PC-9 (cell line): ENCODE data around the gene KLK13.

ENCODE experiments used
- EZH2 ChIP-seq: fragments of 200-600 bp; sonication (generic); IDR thresholded peaks from 2 replicates; pipeline ENCODE4 v1.8.0; 2017; ENCODE audit warnings: antibody characterized with exemption, low read depth
- TF ChIP-seq, protein P1 (sequence below): fragments of 200-600 bp; sonication (generic); conservative IDR thresholded peaks from 2 replicates; pipeline ENCODE4 v1.6.1; 2017; ENCODE audit warnings: mixed run types, antibody characterized with exemption, mild to moderate bottlenecking, moderate library complexity

DNA sequence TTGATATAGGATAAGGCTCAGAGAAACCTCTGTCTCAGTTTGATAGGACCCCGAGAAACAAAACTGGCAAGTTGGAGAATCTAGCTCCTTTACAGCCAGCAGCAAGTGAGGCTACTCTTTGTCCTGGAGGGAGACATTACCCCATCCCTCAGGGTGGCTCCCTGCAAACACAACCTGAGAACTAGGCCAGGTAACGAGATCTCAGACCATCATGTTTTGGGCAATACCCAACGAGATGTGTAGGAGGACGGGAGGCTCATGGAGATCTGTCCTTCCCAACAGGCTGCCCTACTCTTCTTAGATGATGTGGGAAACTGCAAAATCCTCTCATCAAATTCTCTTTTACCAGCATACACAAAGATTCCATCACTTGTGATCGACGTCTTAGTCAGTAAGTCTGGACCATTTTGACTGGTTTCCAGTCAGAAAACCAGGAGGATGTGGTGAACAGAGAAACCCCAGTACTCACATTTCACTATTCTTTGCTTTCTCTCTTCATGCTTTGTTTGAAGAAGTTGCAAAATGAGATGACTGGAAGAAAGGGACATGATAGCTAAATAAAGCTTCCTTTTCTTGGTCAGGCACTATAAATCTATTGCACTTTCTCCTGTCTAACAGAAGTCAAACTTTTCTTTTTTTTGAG lies 49.3 kb upstream of the KLK13 start:
- TF ChIP-seq, protein P1, sequence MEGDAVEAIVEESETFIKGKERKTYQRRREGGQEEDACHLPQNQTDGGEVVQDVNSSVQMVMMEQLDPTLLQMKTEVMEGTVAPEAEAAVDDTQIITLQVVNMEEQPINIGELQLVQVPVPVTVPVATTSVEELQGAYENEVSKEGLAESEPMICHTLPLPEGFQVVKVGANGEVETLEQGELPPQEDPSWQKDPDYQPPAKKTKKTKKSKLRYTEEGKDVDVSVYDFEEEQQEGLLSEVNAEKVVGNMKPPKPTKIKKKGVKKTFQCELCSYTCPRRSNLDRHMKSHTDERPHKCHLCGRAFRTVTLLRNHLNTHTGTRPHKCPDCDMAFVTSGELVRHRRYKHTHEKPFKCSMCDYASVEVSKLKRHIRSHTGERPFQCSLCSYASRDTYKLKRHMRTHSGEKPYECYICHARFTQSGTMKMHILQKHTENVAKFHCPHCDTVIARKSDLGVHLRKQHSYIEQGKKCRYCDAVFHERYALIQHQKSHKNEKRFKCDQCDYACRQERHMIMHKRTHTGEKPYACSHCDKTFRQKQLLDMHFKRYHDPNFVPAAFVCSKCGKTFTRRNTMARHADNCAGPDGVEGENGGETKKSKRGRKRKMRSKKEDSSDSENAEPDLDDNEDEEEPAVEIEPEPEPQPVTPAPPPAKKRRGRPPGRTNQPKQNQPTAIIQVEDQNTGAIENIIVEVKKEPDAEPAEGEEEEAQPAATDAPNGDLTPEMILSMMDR = no peak
- no peak for TF ChIP-seq EZH2
